ENCODE data around the gene NXF3.
"Not testable (repeated sequence)": the region's sequence is repeated elsewhere in the genome, so short reads cannot be mapped to it uniquely, and the experiment has no call there.

NXF3 gene

GRCh38 chrX:103081051-103081450 is 11.9 kb downstream of the NXF3 start:
- TF ChIP-seq JUND (IDR thresholded peaks at IDR 0.05; ENCODE audit: low read depth), result no peak
- in situ Hi-C loops (cut with HindIII; ENCODE audit: low pct_unique_long_range_greater_than_20kb, low sequenced_read_pairs), result no loop called here
- DNase-seq (ENCODE audit: low read depth in 1 of 2, low spot score in 1 of 2), result no peak

GRCh38 chrX:103073467-103073866 is 19.5 kb downstream of the NXF3 start:
- TF ChIP-seq JUND (IDR thresholded peaks at IDR 0.05; ENCODE audit: low read depth), result no peak
- DNase-seq (ENCODE audit: low read depth in 1 of 2, low spot score in 1 of 2), result no peak
- in situ Hi-C loops (cut with HindIII; ENCODE audit: low pct_unique_long_range_greater_than_20kb, low sequenced_read_pairs), result no loop called here

GRCh38 chrX:103066606-103067005 is 26.3 kb downstream of the NXF3 start:
- no peak for DNase-seq (ENCODE audit: low read depth in 1 of 2, low spot score in 1 of 2)
- in situ Hi-C loops (cut with HindIII; ENCODE audit: low pct_unique_long_range_greater_than_20kb, low sequenced_read_pairs), result no loop called here
- TF ChIP-seq JUND (IDR thresholded peaks at IDR 0.05; ENCODE audit: low read depth), result no peak

GRCh38 chrX:103063918-103064434 is 29.0 kb downstream of the NXF3 start, which contains the start of gene BEX1:
TSS of gene BEX1 (minus strand) at chrX:103064171. CDS start at chrX:103063274, 897 bp downstream.
- in situ Hi-C loops (cut with HindIII; ENCODE audit: low pct_unique_long_range_greater_than_20kb, low sequenced_read_pairs), result no loop called here
- DNase-seq (ENCODE audit: low read depth in 1 of 2, low spot score in 1 of 2), result no peak
- TF ChIP-seq JUND (IDR thresholded peaks at IDR 0.05; ENCODE audit: low read depth), result no peak

GRCh38 chrX:103063191-103063845 is 29.6 kb downstream of the NXF3 start:
- in situ Hi-C loops (cut with HindIII; ENCODE audit: low pct_unique_long_range_greater_than_20kb, low sequenced_read_pairs), result no loop called here
- peak; percentile 9 to 24 for DNase-seq (ENCODE audit: low read depth in 1 of 2, low spot score in 1 of 2)
- TF ChIP-seq JUND (IDR thresholded peaks at IDR 0.05; ENCODE audit: low read depth), result no peak

- no peak for DNase-seq (ENCODE audit: low read depth in 1 of 2, low spot score in 1 of 2)
- TF ChIP-seq JUND (IDR thresholded peaks at IDR 0.05; ENCODE audit: low read depth), result no peak
Measured at GRCh38 chrX:103061486-103061885, 31.5 kb downstream of the NXF3 start.

GRCh38 chrX:103056902-103057301 is 36.0 kb downstream of the NXF3 start:
- no peak for DNase-seq (ENCODE audit: low read depth in 1 of 2, low spot score in 1 of 2)
- in situ Hi-C loops (cut with HindIII; ENCODE audit: low pct_unique_long_range_greater_than_20kb, low sequenced_read_pairs), result no loop called here
- no peak for TF ChIP-seq JUND (IDR thresholded peaks at IDR 0.05; ENCODE audit: low read depth)

More at GRCh38 chrX:103061486-103061885, 31.5 kb downstream of the NXF3 start:
- in situ Hi-C loops (cut with HindIII; ENCODE audit: low pct_unique_long_range_greater_than_20kb, low sequenced_read_pairs), result no loop called here

- in situ Hi-C loops (cut with HindIII; ENCODE audit: low pct_unique_long_range_greater_than_20kb, low sequenced_read_pairs), result no loop called here
- TF ChIP-seq JUND (IDR thresholded peaks at IDR 0.05; ENCODE audit: low read depth), result no peak
- DNase-seq (ENCODE audit: low read depth in 1 of 2, low spot score in 1 of 2), result no peak
Measured at GRCh38 chrX:103052625-103053024, 40.3 kb downstream of the NXF3 start.

- in situ Hi-C loops (cut with HindIII; ENCODE audit: low pct_unique_long_range_greater_than_20kb, low sequenced_read_pairs), result no loop called here
Measured at GRCh38 chrX:103051260-103051789, 41.6 kb downstream of the NXF3 start.

GRCh38 chrX:103033371-103033770 is 59.6 kb downstream of the NXF3 start:
- in situ Hi-C loops (cut with HindIII; ENCODE audit: low pct_unique_long_range_greater_than_20kb, low sequenced_read_pairs); DNase-seq (ENCODE audit: low read depth in 1 of 2, low spot score in 1 of 2): not testable (repeated sequence)

More at GRCh38 chrX:103051260-103051789, 41.6 kb downstream of the NXF3 start:
- no peak for DNase-seq (ENCODE audit: low read depth in 1 of 2, low spot score in 1 of 2)
- no peak for TF ChIP-seq JUND (IDR thresholded peaks at IDR 0.05; ENCODE audit: low read depth)
